8988T (cell line): ENCODE data around the gene ARHGEF39.
"Not testable (repeated sequence)": the region's sequence is repeated elsewhere in the genome, so short reads cannot be mapped to it uniquely, and the experiment has no call there.

Experiments
- DNase-seq: peaks from one replicate; pipeline ENCODE4 v3.0.0; 2011

Gene ARHGEF39

GRCh38 chr9:35616681-35617459, 48.1 kb downstream of the ARHGEF39 start:
- DNase-seq: no peak

DNA sequence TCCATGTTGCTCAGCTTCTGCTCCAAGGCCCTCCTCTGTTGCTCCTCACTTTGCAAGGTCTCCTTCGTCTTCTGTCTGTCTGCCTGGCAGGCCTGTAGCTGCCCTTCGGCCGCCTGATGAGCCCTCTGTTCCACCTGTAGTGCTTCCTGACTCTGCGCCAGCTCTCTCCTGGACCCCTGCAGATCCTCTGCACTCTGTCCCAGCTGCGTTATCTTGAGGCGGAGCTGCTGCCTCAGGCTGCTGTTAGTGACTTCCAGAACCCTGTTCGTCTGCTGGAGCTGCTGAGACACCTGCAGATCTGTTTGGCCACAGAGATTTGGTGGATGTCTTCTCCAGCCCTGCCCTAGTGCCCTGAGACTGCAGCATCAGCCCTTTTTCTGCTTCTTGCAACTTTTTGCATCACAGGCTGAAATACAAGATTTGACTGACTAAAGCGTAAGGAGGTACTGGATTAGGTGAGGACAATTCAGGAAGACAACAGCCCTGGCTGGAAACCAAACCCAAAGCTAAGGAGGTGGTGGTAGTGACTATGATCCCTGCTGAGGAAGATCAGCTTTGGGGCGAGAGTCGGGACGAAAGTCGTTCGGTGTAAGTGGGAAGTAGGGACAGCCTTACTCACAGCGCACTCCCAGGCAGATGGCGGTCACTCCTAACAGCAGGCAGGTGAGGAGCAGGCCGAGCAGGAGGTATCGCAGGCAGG, 48.9 kb downstream of the ARHGEF39 start:
- DNase-seq: no peak

- DNase-seq: no peak
Measured at GRCh38 chr9:35612843-35613242, 52.2 kb downstream of the ARHGEF39 start.

- not testable (repeated sequence) for DNase-seq
Measured at GRCh38 chr9:35612066-35612465, 52.9 kb downstream of the ARHGEF39 start.

GRCh38 chr9:35611230-35611797, 53.7 kb downstream of the ARHGEF39 start:
- DNase-seq: no peak

DNA sequence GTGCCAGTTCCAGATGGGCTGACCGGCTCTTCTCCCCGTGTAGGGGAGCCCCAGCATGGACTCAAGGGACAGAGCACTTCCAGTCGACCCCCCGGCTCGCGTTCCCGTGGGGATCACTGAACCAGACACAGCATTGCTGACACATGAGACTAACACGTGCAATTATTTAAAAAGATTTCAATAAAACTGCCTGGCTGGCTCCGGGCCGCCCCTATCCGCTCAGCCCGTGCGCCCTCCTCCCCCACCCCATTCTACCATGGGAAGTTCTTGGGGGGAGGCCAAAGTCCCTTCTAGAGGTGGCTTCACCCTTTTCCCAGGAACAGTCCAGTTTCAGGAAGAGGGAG, 55.2 kb downstream of the ARHGEF39 start:
- no peak for DNase-seq
